Measurements from ENCODE around the gene PSMB1.
"Not testable (repeated sequence)": the region's sequence is repeated elsewhere in the genome, so short reads cannot be mapped to it uniquely, and the experiment has no call there.

GRCh38 chr6:170507728-170508127 lies 45.4 kb downstream of the PSMB1 start:
- not testable (repeated sequence) for TF ChIP-seq CTCF (IDR thresholded peaks at IDR 0.05; ENCODE audit: low read length); EZH2 (IDR thresholded peaks at IDR 0.05; ENCODE audit: borderline replicate concordance, low read length)

Data from OCI-LY1 (cell line).